T-cell (primary cell): ENCODE results near the gene SYCE3. TPM values are rescaled to one million over a fixed set of nuclear protein-coding genes. Genes with fewer than 3 reads are reported as not detected.

Experiments
- ATAC-seq, 4 experiments: fragments of 200-7000 bp in 3 of 4; fragments of 150-1000 bp in 1 of 4; cut with Tn5 transposase; replicated peaks in 1 of 4; 1 replicate in 3 of 4; 2 replicates in 1 of 4; pipeline ENCODE4 v1.10.0; 2021; ENCODE audit warnings: moderate library complexity in 3 of 4, mild to moderate bottlenecking in 2 of 4, moderate number of reproducible peaks in 1 of 4
- CTCF ChIA-PET, 2 donors: fragments of 300-600 bp; sonication (Branson Sonifier 250); formaldehyde crosslinking; loops; one replicate each; lab custom pipeline; 2022; ENCODE audit warnings: antibody characterized with exemption in 2 of 2; lab: Charles Lee
- POLR2A ChIA-PET, 2 donors: fragments of 300-600 bp; sonication (Branson Sonifier 250); formaldehyde crosslinking; loops; one replicate each; lab custom pipeline; 2022; ENCODE audit warnings: antibody characterized with exemption in 2 of 2; lab: Charles Lee
- DNase-seq, 35 experiments: peaks; one replicate each; pipeline versions ENCODE4 v3.0.0 to v3.0.0-alpha.2; 2013 to 2023
- H3K27ac ChIP-seq: one replicate; pipeline ENCODE4 v1.5.1; 2013; ENCODE audit warnings: low read length
- H3K27me3 ChIP-seq, 2 experiments: replicated peaks in 1 of 2; 1 replicate in 1 of 2; 2 replicates in 1 of 2; pipeline versions ENCODE4 v1.6.1 to v1.7.0; 2013; ENCODE audit warnings: low read length in 1 of 2, mixed read lengths in 1 of 2; ENCODE audit not compliant: control insufficient read depth in 2 of 2, insufficient read depth in 2 of 2; ENCODE audit errors: extremely low read depth in 1 of 2
- H3K36me3 ChIP-seq, 2 donors: 1 replicate in 1 of 2; 2 replicates in 1 of 2; pipeline versions ENCODE4 v1.6.1 to v1.7.0; 2013; ENCODE audit warnings: low read length in 1 of 2; ENCODE audit not compliant: control insufficient read depth in 2 of 2, insufficient read depth in 1 of 2; ENCODE audit errors: extremely low read depth in 1 of 2
- H3K4me1 ChIP-seq, 2 experiments: 1 replicate in 1 of 2; 2 replicates in 1 of 2; pipeline versions ENCODE4 v1.6.1 to v1.7.0; 2013; ENCODE audit warnings: low read length in 2 of 2, mixed read lengths in 1 of 2; ENCODE audit not compliant: insufficient read depth in 2 of 2, control insufficient read depth in 1 of 2; ENCODE audit errors: extremely low read depth in 1 of 2
- H3K4me3 ChIP-seq, 2 donors: 1 replicate in 1 of 2; 2 replicates in 1 of 2; pipeline versions ENCODE4 v1.5.1 to v1.7.0; 2013; ENCODE audit warnings: mild to moderate bottlenecking in 2 of 2, low read length in 1 of 2, moderate library complexity in 1 of 2; ENCODE audit not compliant: control insufficient read depth in 1 of 2; ENCODE audit errors: extremely low read depth in 1 of 2
- H3K9me3 ChIP-seq: 2 replicates; pipeline ENCODE4 v1.7.0; 2013
- H3K27ac Mint-ChIP-seq, 2 donors: one replicate each; pipeline ENCODE4 v1.8.0; 2020 to 2021; ENCODE audit warnings: mild to moderate bottlenecking in 2 of 2, mixed read lengths in 2 of 2
- H3K27me3 Mint-ChIP-seq, 2 donors: one replicate each; pipeline ENCODE4 v1.8.0; 2021 to 2022; ENCODE audit warnings: mixed read lengths in 2 of 2
- H3K36me3 Mint-ChIP-seq: one replicate; pipeline ENCODE4 v1.8.0; 2021; ENCODE audit warnings: mixed read lengths
- H3K4me1 Mint-ChIP-seq, 3 donors: one replicate each; pipeline ENCODE4 v1.8.0; 2020 to 2022; ENCODE audit warnings: mixed read lengths in 3 of 3, mild to moderate bottlenecking in 1 of 3
- H3K4me3 Mint-ChIP-seq, 3 donors: one replicate each; pipeline ENCODE4 v1.8.0; 2020 to 2022; ENCODE audit warnings: mild to moderate bottlenecking in 3 of 3, mixed read lengths in 3 of 3, moderate library complexity in 3 of 3
- H3K9me3 Mint-ChIP-seq, 3 donors: one replicate each; pipeline ENCODE4 v1.8.0; 2020 to 2022; ENCODE audit warnings: mixed read lengths in 3 of 3
- WGBS: methylation state at CpG from one replicate; pipeline ENCODE4 v1.1.5; 2013; ENCODE audit warnings: missing lambda C conversion rate; ENCODE audit not compliant: insufficient coverage; 5-methylcytosine and 5-hydroxymethylcytosine counted together
- total RNA-seq, 35 experiments: library from RNA in 6 of 35; stranded (reverse) in 6 of 35; fragments of 120-200 nt in 1 of 35; gene quantifications; one replicate each; pipeline versions ENCODE4 v1.2.1 to v1.2.4 and lab custom pipeline; 2013 to 2026

The SYCE3 gene
- total RNA-seq, 5 donors from 2014 or later (not counting 1 experiment from before 2014, with no cell fraction given) = not detected

GRCh38 chr22:50560034-50560433 is 2.7 kb downstream of the SYCE3 start:
- no peaks in the 10 kb centered on the region for H3K27me3 Mint-ChIP-seq
- Histone ChIP-seq H3K9me3 (no peaks in the 10 kb centered on the region), H3K27ac (no peak overlapping the region), H3K36me3 (no peaks in the 10 kb centered on the region), H3K27me3 (peaks cover 0 to 3% of the 10 kb centered on the region in 2 experiments), H3K4me3 (no peak overlapping the region), H3K4me1 (peaks cover 0 to 17% of the 10 kb centered on the region in 2 experiments)
- no peak for ATAC-seq
- H3K27ac Mint-ChIP-seq = no peak overlapping the region
- no peaks in the 10 kb centered on the region for H3K36me3 Mint-ChIP-seq
- no peak for DNase-seq
- peaks cover 17 to 20% (median 17%) of the 10 kb centered on the region in 3 donors for H3K4me1 Mint-ChIP-seq
- CTCF ChIA-PET = interaction anchor here in 1 of 2 donors (1.4 kb wide), 1 partner anchor 9 kb away, joined by 3 read pairs; no protein-coding TSS in a partner anchor
- H3K4me3 Mint-ChIP-seq = no peak overlapping the region
- POLR2A ChIA-PET = interaction anchor here in 1 of 2 donors (0.7 kb wide), 1 partner anchor 20 kb away, joined by 3 read pairs; no protein-coding TSS in a partner anchor
- WGBS = 79% methylated on average over 2 of the region's 3 CpGs
- no peaks in the 10 kb centered on the region for H3K9me3 Mint-ChIP-seq

- WGBS = no CpG with 5 or more reads among the region's 5 CpGs
- H3K27me3 Mint-ChIP-seq = no peaks in the 10 kb centered on the region
- no peaks in the 10 kb centered on the region for H3K9me3 ChIP-seq
- H3K36me3 Mint-ChIP-seq = no peaks in the 10 kb centered on the region
- ATAC-seq = no peak
- H3K27ac Mint-ChIP-seq = no peak overlapping the region
- no peak overlapping the region for H3K4me3 ChIP-seq
- H3K9me3 Mint-ChIP-seq = no peaks in the 10 kb centered on the region
- DNase-seq = no peak
- POLR2A ChIA-PET = no interaction called here
- no peak overlapping the region for H3K4me3 Mint-ChIP-seq
- H3K4me1 Mint-ChIP-seq = peaks cover 4 to 6% (median 5%) of the 10 kb centered on the region in 3 donors
- H3K4me1 ChIP-seq = peaks cover 0 to 3% of the 10 kb centered on the region in 2 experiments
- peaks cover 0 to 3% of the 10 kb centered on the region in 2 experiments for H3K27me3 ChIP-seq
- no peaks in the 10 kb centered on the region for H3K36me3 ChIP-seq
- CTCF ChIA-PET = interaction anchor here in 1 of 2 donors (0.6 kb wide), 2 partner anchors 139 to 181 kb away, joined by 3 read pairs; no protein-coding TSS in a partner anchor
- H3K27ac ChIP-seq = no peak overlapping the region
Observed at GRCh38 chr22:50556703-50557102, 6.0 kb downstream of the SYCE3 start.

GRCh38 chr22:50553310-50553709 is 9.4 kb downstream of the SYCE3 start:
- POLR2A ChIA-PET = interaction anchor here in 1 of 2 donors (0.6 kb wide), 1 partner anchor 330 kb away, joined by 16 read pairs; no protein-coding TSS in a partner anchor
- Histone ChIP-seq H3K4me3 (no peak overlapping the region), H3K36me3 (no peaks in the 10 kb centered on the region), H3K27me3 (no peaks in the 10 kb centered on the region), H3K27ac (no peak overlapping the region), H3K4me1 (peaks cover 0 to 26% of the 10 kb centered on the region in 2 experiments), H3K9me3 (no peaks in the 10 kb centered on the region)
- Mint-ChIP-seq H3K4me3 (no peak overlapping the region), H3K27me3 (no peaks in the 10 kb centered on the region), H3K9me3 (no peaks in the 10 kb centered on the region), H3K27ac (no peak overlapping the region), H3K36me3 (peaks cover 3% of the 10 kb centered on the region), H3K4me1 (peaks cover 18 to 22% (median 19%) of the 10 kb centered on the region in 3 donors)
- ATAC-seq = no peak
- CTCF ChIA-PET = no interaction called here
- no peak for DNase-seq
- 71% methylated on average over 4 of the region's 8 CpGs for WGBS

GRCh38 chr22:50551160-50551752 is 11.5 kb downstream of the SYCE3 start:
- WGBS = 99% methylated on average over 10 of the region's 11 CpGs
- POLR2A ChIA-PET = no interaction called here
- Histone ChIP-seq H3K9me3 (no peaks in the 10 kb centered on the region), H3K4me1 (peaks cover 4 to 37% of the 10 kb centered on the region in 2 experiments), H3K36me3 (no peaks in the 10 kb centered on the region), H3K27me3 (no peaks in the 10 kb centered on the region), H3K27ac (no peak overlapping the region), H3K4me3 (no peak overlapping the region)
- no peaks in the 10 kb centered on the region for H3K9me3 Mint-ChIP-seq
- no peak for ATAC-seq
- no peak overlapping the region for H3K27ac Mint-ChIP-seq
- no peak for DNase-seq
- no peaks in the 10 kb centered on the region for H3K27me3 Mint-ChIP-seq
- CTCF ChIA-PET = interaction anchor here in 1 of 2 donors (0.9 to 1.2 kb wide), 3 partner anchors 9 to 43 kb away, joined by 3 read pairs; partner anchors contain the start of genes LMF2 and NCAPH2
- peaks cover 3% of the 10 kb centered on the region for H3K36me3 Mint-ChIP-seq
- H3K4me3 Mint-ChIP-seq = peak overlapping the region; percentile 10 to 36 (median 16)
- peaks cover 19 to 27% (median 24%) of the 10 kb centered on the region in 3 donors for H3K4me1 Mint-ChIP-seq

- H3K27me3 Mint-ChIP-seq = no peaks in the 10 kb centered on the region
- DNase-seq (no peak), ATAC-seq (no peak)
- Histone ChIP-seq H3K27ac (no peak overlapping the region), H3K36me3 (no peaks in the 10 kb centered on the region), H3K4me1 (peaks cover 4 to 45% of the 10 kb centered on the region in 2 experiments), H3K4me3 (no peak overlapping the region), H3K9me3 (no peaks in the 10 kb centered on the region), H3K27me3 (no peaks in the 10 kb centered on the region)
- no peaks in the 10 kb centered on the region for H3K9me3 Mint-ChIP-seq
- ChIA-PET CTCF (interaction anchor here in 1 of 2 donors (1.1 to 1.2 kb wide), 2 partner anchors 10 to 40 kb away, joined by 3 read pairs; no protein-coding TSS in a partner anchor), POLR2A (no interaction called here)
- H3K27ac Mint-ChIP-seq = peak overlapping the region; percentile 82 to 87
- peak overlapping the region; percentile 75 to 80 (median 79) for H3K4me3 Mint-ChIP-seq
- peaks cover 3% of the 10 kb centered on the region for H3K36me3 Mint-ChIP-seq
- peaks cover 27 to 36% (median 32%) of the 10 kb centered on the region in 3 donors for H3K4me1 Mint-ChIP-seq
- 98% methylated on average over 5 of the region's 8 CpGs for WGBS
Observed at GRCh38 chr22:50550395-50550794, 12.3 kb downstream of the SYCE3 start.

GRCh38 chr22:50548921-50549790 is 13.6 kb downstream of the SYCE3 start:
- peak overlapping the region; percentile 75 to 82 (median 80) for H3K4me3 Mint-ChIP-seq
- H3K4me3 ChIP-seq = peak overlapping the region; percentile 35 to 60
- peak overlapping the region; percentile 54 for H3K27ac ChIP-seq
- H3K36me3 Mint-ChIP-seq = peaks cover 3% of the 10 kb centered on the region
- CTCF ChIA-PET = interaction anchor here in 1 of 2 donors (0.6 to 2.2 kb wide), 6 partner anchors 9 to 72 kb away, joined by 3 to 9 read pairs (median 7); partner anchors contain the start of genes ADM2 and SCO2
- no peak for DNase-seq
- no peaks in the 10 kb centered on the region for H3K27me3 Mint-ChIP-seq
- H3K27ac Mint-ChIP-seq = peak overlapping the region; percentile 86 to 90
- WGBS = 49% methylated on average over 62 of the region's 68 CpGs
- H3K27me3 ChIP-seq = no peaks in the 10 kb centered on the region
- POLR2A ChIA-PET = interaction anchor here (0.8 to 1.2 kb wide), 2 partner anchors 10 kb away, joined by 6 to 12 read pairs; no protein-coding TSS in a partner anchor
- no peaks in the 10 kb centered on the region for H3K9me3 Mint-ChIP-seq
- ATAC-seq = peak; percentile 8 to 22 (median 20)
- H3K36me3 ChIP-seq = no peaks in the 10 kb centered on the region
- peaks cover 38 to 48% (median 44%) of the 10 kb centered on the region in 3 donors for H3K4me1 Mint-ChIP-seq
- H3K9me3 ChIP-seq = no peaks in the 10 kb centered on the region
- peaks cover 6 to 58% of the 10 kb centered on the region in 2 experiments for H3K4me1 ChIP-seq
